Measurements from ENCODE around the gene CSPG5.

Gene CSPG5

GRCh38 chr3:47536967-47537366 is 41.7 kb downstream of the CSPG5 start:
- no peak for DNase-seq (ENCODE audit: low read depth)

- no peak for DNase-seq (ENCODE audit: low read depth)
Observed at GRCh38 chr3:47536221-47536891, 42.3 kb downstream of the CSPG5 start.

- no peak for DNase-seq (ENCODE audit: low read depth)
Observed at GRCh38 chr3:47533996-47534454, 44.6 kb downstream of the CSPG5 start.

- no peak for DNase-seq (ENCODE audit: low read depth)
Observed at GRCh38 chr3:47533481-47533880, 45.2 kb downstream of the CSPG5 start.

GRCh38 chr3:47527952-47528725 is 50.5 kb downstream of the CSPG5 start:
- no peak for DNase-seq (ENCODE audit: low read depth)

- DNase-seq (ENCODE audit: low read depth), result no peak
Observed at GRCh38 chr3:47525617-47526016, 53.0 kb downstream of the CSPG5 start.

GRCh38 chr3:47523310-47524073 is 55.2 kb downstream of the CSPG5 start:
- no peak for DNase-seq (ENCODE audit: low read depth)

GRCh38 chr3:47522082-47522987 is 56.3 kb downstream of the CSPG5 start:
- DNase-seq (ENCODE audit: low read depth), result peak; percentile 77

GRCh38 chr3:47520756-47521155 is 57.9 kb downstream of the CSPG5 start:
- DNase-seq (ENCODE audit: low read depth), result no peak

- DNase-seq (ENCODE audit: low read depth), result no peak
Observed at GRCh38 chr3:47517937-47518336, 60.7 kb downstream of the CSPG5 start.

- no peak for DNase-seq (ENCODE audit: low read depth)
Observed at GRCh38 chr3:47515864-47516319, 62.8 kb downstream of the CSPG5 start.

- DNase-seq (ENCODE audit: low read depth), result no peak
Observed at GRCh38 chr3:47515100-47515499, 63.6 kb downstream of the CSPG5 start.

GRCh38 chr3:47513125-47513929 is 65.3 kb downstream of the CSPG5 start, which contains the start of gene ELP6:
TSS of gene ELP6 (minus strand) at chr3:47513712. CDS start at chr3:47513590, 122 bp downstream.
- peak; percentile 73 for DNase-seq (ENCODE audit: low read depth)

- no peak for DNase-seq (ENCODE audit: low read depth)
Observed at GRCh38 chr3:47512416-47513124, 66.1 kb downstream of the CSPG5 start.

Measured in non-pigmented ciliary epithelial cell (primary cell).